GM12874 (cell line): Measurements from ENCODE around the gene YAE1.

ENCODE experiments used
- CTCF ChIP-seq: IDR thresholded peaks from 2 replicates; pipeline ENCODE4 v1.5.1; 2011; ENCODE audit warnings: low read depth, mild to moderate bottlenecking, control low read depth, low read length, moderate library complexity; ENCODE audit not compliant: insufficient read depth

The YAE1 gene

DNA sequence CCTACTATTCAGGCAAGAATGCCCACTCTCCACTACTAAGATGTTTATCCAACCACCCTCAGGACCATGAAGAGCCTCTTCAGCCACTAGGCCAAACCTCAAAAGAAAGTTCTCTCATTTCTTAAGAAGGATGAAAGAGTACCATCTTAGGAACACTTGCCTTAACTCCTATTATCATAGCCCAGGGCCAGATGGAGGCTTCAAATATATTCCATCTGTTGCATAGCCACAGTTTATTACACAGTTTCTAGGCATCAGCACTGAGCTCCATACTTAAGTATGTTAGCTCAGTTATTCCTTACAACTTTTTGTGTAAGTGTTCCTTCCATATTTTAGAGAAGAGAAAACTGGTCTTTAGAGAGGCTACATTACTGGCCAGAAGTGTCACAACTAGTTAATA, 37.4 kb upstream of the YAE1 start:
- TF ChIP-seq CTCF = no peak

DNA sequence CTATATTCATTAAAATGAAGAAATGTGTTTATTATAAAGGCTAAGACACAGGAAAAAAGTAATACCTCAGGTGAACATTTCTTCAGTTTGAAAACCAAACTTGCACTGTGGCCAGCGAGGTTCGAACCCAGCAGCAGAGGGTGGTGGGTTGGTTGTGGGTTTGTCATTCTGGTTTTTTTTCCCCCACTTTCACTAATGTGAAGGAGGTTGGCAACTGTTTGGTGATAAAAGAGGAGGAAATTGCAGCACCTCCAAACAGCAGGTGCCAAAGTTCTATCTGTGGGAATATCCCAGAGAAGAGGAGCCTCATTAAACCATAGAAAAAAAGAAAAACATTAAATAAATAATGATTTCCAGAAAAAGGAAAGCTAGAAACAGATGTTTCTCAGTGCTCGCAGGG, 36.6 kb upstream of the YAE1 start:
- no peak for TF ChIP-seq CTCF

DNA sequence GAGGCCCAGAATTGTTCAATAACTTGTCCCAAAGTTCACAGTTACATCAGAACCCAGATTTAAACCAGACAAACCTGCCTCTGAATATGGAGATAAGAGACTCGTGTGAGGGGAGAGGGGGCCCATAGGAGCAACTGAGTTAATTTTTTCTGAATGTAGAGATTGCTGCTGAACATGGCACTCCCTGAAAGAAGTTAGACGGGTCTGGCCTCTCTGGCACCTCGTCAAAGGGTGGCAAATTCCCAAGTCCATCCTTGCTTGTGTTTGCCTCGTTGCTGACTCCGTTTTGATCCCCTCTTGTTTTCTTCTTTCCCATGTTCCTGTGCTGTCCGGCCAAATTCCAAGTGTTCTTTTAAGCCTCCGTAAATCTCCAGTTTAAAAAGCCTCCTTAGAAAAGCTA, 35.2 kb upstream of the YAE1 start:
- TF ChIP-seq CTCF = no peak

DNA sequence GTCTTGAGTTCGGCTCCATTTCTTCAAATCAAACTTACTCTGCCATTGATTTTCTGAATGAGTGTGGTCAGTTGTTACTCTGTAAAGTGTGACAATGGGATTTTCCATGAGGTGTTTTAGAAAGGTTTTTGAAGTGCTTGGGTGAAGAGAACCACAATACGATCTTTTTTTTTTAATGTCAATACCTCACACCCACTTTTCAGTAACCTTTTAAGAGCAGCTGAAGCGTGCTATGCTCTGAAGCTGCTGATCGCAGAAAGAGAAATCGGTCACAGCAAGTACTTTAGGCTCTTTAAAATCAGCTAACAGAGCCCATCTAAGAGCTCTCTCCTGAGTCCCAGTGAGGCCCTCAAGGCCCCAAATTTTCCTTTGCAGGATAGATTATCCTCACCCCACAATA, 34.4 kb upstream of the YAE1 start:
- TF ChIP-seq CTCF = no peak

- TF ChIP-seq CTCF = no peak
Measured at GRCh38 chr7:39532832-39533231, 33.4 kb upstream of the YAE1 start.

DNA sequence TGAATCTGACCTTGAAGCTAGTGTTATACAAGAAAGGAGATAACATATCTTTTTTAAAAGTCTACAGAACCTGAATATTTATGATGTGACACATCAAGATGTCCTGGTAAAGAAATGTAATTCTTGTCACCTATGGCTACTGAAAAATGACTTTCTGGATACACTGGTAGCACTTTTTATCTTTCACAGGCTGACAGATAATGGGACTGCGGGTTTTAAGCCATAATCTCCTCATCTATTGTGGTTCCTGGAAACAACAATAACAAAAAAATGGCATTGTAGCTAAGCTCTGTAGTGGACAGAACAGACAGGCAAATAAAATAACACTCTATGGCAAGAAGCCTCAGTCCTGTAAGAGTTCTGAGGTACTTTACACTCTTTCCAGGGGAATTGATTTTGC, 31.6 kb upstream of the YAE1 start:
- TF ChIP-seq CTCF = no peak

DNA sequence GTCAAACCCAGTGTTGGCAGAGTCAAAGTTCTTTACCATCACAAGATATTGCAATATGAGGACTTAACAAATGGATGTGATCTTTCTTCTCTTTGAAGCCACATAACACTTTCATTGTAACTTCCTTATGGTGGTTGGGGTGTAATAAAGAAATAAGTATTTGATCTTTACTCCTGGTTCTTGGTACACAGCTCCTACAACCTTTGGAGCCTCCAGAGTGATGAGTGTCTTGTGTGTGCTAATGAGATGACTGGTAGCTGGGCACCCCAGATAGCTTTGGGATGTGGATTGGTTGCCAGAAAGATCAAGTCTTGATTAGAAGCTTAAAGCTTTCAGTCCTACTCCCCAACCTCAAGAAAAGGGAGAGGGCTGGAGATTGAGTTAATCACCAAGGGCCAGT, 31.1 kb upstream of the YAE1 start:
- TF ChIP-seq CTCF = no peak

GRCh38 chr7:39535720-39536119, 30.5 kb upstream of the YAE1 start:
- TF ChIP-seq CTCF = no peak
